ENCODE results near the gene C8G.

Gene C8G

GRCh38 chr9:136981588-136982231 is 36.7 kb downstream of the C8G start:
- H3K4me3 ChIP-seq (ENCODE audit: low read depth, low read length) = no peak overlapping the region
- TF ChIP-seq CTCF (IDR thresholded peaks at IDR 0.05; ENCODE audit: borderline replicate concordance, insufficient read depth, low read depth, low read length) = no peak

GRCh38 chr9:136982232-136983051 is 37.4 kb downstream of the C8G start, which contains the start of gene LCNL1:
TSS of gene LCNL1 (plus strand) at chr9:136982993. CDS start at chr9:136983587, 594 bp downstream.
- H3K4me3 ChIP-seq (ENCODE audit: low read depth, low read length) = no peak within 1 kb of the TSS
- TF ChIP-seq CTCF (IDR thresholded peaks at IDR 0.05; ENCODE audit: borderline replicate concordance, insufficient read depth, low read depth, low read length) = no peak

- no peak overlapping the region for H3K4me3 ChIP-seq (ENCODE audit: low read depth, low read length)
- no peak for TF ChIP-seq CTCF (IDR thresholded peaks at IDR 0.05; ENCODE audit: borderline replicate concordance, insufficient read depth, low read depth, low read length)
Observed at GRCh38 chr9:136983167-136983566, 38.1 kb downstream of the C8G start.

- H3K4me3 ChIP-seq (ENCODE audit: low read depth, low read length) = no peak overlapping the region
- no peak for TF ChIP-seq CTCF (IDR thresholded peaks at IDR 0.05; ENCODE audit: borderline replicate concordance, insufficient read depth, low read depth, low read length)
Observed at GRCh38 chr9:136983656-136984314, 38.7 kb downstream of the C8G start.

GRCh38 chr9:136984464-136985026 is 39.5 kb downstream of the C8G start:
- TF ChIP-seq CTCF (IDR thresholded peaks at IDR 0.05; ENCODE audit: borderline replicate concordance, insufficient read depth, low read depth, low read length) = no peak
- no peak overlapping the region for H3K4me3 ChIP-seq (ENCODE audit: low read depth, low read length)

- TF ChIP-seq CTCF (IDR thresholded peaks at IDR 0.05; ENCODE audit: borderline replicate concordance, insufficient read depth, low read depth, low read length) = no peak
- no peak overlapping the region for H3K4me3 ChIP-seq (ENCODE audit: low read depth, low read length)
Observed at GRCh38 chr9:136985027-136985602, 40.1 kb downstream of the C8G start.
